ENCODE measurements around the gene NXPH3.

DNA sequence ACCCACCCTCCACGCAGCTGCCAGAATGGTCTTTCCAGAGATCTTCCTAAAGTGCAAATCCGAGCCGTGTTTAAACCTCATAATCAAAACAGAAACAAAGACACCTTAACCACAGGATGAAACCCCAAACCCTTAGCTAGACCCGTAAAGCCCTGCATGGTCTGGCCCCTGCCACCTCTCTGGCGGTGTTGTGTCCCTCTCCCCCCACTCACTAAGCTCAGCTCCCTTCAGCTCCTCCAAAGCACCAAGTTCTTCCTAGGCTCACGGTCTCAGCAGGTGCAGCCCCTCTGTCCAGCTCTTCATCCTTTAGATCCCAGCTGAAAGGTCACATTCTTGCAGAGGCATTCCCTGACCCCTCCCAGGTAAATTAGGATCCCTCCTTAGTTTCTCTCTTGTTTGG lies 4.4 kb upstream of the NXPH3 start:
- TF ChIP-seq, protein P1, sequence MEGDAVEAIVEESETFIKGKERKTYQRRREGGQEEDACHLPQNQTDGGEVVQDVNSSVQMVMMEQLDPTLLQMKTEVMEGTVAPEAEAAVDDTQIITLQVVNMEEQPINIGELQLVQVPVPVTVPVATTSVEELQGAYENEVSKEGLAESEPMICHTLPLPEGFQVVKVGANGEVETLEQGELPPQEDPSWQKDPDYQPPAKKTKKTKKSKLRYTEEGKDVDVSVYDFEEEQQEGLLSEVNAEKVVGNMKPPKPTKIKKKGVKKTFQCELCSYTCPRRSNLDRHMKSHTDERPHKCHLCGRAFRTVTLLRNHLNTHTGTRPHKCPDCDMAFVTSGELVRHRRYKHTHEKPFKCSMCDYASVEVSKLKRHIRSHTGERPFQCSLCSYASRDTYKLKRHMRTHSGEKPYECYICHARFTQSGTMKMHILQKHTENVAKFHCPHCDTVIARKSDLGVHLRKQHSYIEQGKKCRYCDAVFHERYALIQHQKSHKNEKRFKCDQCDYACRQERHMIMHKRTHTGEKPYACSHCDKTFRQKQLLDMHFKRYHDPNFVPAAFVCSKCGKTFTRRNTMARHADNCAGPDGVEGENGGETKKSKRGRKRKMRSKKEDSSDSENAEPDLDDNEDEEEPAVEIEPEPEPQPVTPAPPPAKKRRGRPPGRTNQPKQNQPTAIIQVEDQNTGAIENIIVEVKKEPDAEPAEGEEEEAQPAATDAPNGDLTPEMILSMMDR (IDR thresholded peaks at IDR 0.05): no peak
- TF ChIP-seq POLR2A (IDR thresholded peaks at IDR 0.05): no peak

All from uterus (tissue), 2 donors.